ENCODE measurements around the gene UNC5A. TPM values are rescaled to one million over a fixed set of nuclear protein-coding genes. Genes with fewer than 3 reads are reported as not detected.

The UNC5A gene
- total RNA-seq, 1 donor from 2014 or later, result not detected

GRCh38 chr5:176927562-176927961, 117.2 kb downstream of the UNC5A start:
- no peak for DNase-seq
- H3K4me1 Mint-ChIP-seq, result peaks cover 12% of the 10 kb centered on the region
- no peaks in the 10 kb centered on the region for H3K9me3 Mint-ChIP-seq
- ATAC-seq (ENCODE audit: low read depth), result no peak
- no peak overlapping the region for H3K27ac Mint-ChIP-seq
- H3K4me3 Mint-ChIP-seq, result no peak overlapping the region
- TF ChIP-seq, protein P1, sequence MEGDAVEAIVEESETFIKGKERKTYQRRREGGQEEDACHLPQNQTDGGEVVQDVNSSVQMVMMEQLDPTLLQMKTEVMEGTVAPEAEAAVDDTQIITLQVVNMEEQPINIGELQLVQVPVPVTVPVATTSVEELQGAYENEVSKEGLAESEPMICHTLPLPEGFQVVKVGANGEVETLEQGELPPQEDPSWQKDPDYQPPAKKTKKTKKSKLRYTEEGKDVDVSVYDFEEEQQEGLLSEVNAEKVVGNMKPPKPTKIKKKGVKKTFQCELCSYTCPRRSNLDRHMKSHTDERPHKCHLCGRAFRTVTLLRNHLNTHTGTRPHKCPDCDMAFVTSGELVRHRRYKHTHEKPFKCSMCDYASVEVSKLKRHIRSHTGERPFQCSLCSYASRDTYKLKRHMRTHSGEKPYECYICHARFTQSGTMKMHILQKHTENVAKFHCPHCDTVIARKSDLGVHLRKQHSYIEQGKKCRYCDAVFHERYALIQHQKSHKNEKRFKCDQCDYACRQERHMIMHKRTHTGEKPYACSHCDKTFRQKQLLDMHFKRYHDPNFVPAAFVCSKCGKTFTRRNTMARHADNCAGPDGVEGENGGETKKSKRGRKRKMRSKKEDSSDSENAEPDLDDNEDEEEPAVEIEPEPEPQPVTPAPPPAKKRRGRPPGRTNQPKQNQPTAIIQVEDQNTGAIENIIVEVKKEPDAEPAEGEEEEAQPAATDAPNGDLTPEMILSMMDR (IDR thresholded peaks at IDR 0.05), result no peak
- CTCF ChIA-PET, result interaction anchor here (0.7 kb wide), 1 partner anchor 692 kb away, joined by 3 read pairs; no protein-coding TSS in a partner anchor
- H3K27me3 Mint-ChIP-seq, result no peaks in the 10 kb centered on the region
- intact Hi-C loops (cut with micrococcal nuclease), result no loop called here
- H3K36me3 Mint-ChIP-seq (ENCODE audit: low read depth), result peaks cover 58% of the 10 kb centered on the region
- POLR2A ChIA-PET, result no interaction called here

DNA sequence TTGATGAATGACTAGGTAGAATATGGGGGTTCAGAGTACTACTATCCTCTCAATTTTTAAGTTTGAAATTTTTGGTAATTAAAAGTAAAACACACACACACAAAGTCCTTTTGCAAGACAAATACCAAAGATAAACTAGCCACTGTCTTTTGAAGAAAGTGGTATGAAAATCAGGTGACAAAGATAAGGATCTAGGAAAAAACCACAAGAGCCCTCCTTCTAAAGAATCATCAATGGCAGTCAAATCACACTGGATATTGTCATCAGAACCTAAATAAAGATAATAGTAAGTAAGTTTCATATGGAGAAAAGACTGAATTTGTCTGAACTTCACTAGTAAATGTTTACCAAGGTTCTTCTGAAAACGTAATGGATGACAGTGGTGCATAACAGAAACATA, 119.3 kb downstream of the UNC5A start:
- ChIA-PET POLR2A (no interaction called here), CTCF (no interaction called here)
- Mint-ChIP-seq H3K27ac (no peak overlapping the region), H3K27me3 (no peaks in the 10 kb centered on the region), H3K4me1 (peaks cover 12% of the 10 kb centered on the region), H3K9me3 (no peaks in the 10 kb centered on the region), H3K4me3 (no peak overlapping the region), H3K36me3 (ENCODE audit: low read depth) (peaks cover 68% of the 10 kb centered on the region)
- TF ChIP-seq, protein P1 (IDR thresholded peaks at IDR 0.05), result no peak
- intact Hi-C loops (cut with micrococcal nuclease), result no loop called here
- ATAC-seq (ENCODE audit: low read depth) (no peak), DNase-seq (no peak)

Other genes starting within 250 kb of the UNC5A start
- gene GPRIN1, start 200.4 kb upstream of the UNC5A start, total RNA-seq, result 2.8 and 3.2 TPM in 2 replicates
- 0.17 TPM in 1 of 2 replicates, not detected in the other for gene SNCB, start 180.0 kb upstream of the UNC5A start, total RNA-seq
- gene EIF4E1B, start 179.9 kb upstream of the UNC5A start, total RNA-seq, result not detected in 2 replicates
- 20.7 and 27.7 TPM in 2 replicates for gene TSPAN17, start 163.1 kb upstream of the UNC5A start, total RNA-seq
- 0.10 and 0.55 TPM in 2 replicates for gene HK3, start 88.8 kb downstream of the UNC5A start, total RNA-seq
- gene UIMC1, start 196.2 kb downstream of the UNC5A start, total RNA-seq, result 72.5 and 75.8 TPM in 2 replicates
- gene ZNF346, start 212.1 kb downstream of the UNC5A start, total RNA-seq, result 28.0 and 31.4 TPM in 2 replicates

Measured in activated B cell treated with CpG ODN at 0.5 μM for 24 hours (primary cell).